Endothelial cell of umbilical vein (primary cell): ENCODE data around the gene ICAM1. TPM values are rescaled to one million over a fixed set of nuclear protein-coding genes. Genes with fewer than 3 reads are reported as not detected.

ENCODE experiments used
- BruUV-seq: library from RNA; stranded (reverse); fragments of 400-500 nt; replicated peaks from 2 replicates; lab custom pipeline; 2021; lab: Mats Ljungman, UMichigan
- CTCF ChIA-PET: fragments of 300-600, 350-600 bp; sonication (Branson Sonifier 250); formaldehyde crosslinking; loops from one replicate; lab custom pipeline; 2021; ENCODE audit warnings: antibody characterized with exemption, inconsistent platforms; lab: Charles Lee
- POLR2A ChIA-PET: fragments of 300-600, 350-600 bp; sonication (Branson Sonifier 250); formaldehyde crosslinking; loops from one replicate; lab custom pipeline; 2021; ENCODE audit warnings: antibody characterized with exemption, inconsistent platforms; lab: Charles Lee
- DNase-seq: peaks from one replicate; pipeline ENCODE4 v3.0.0-alpha.2; 2011; ENCODE audit warnings: low read depth, low spot score
- FAIRE-seq: peaks from 2 replicates; lab custom pipeline; 2011; peaks lifted over from hg19 to GRCh38; lab: Jason Lieb, UNC
- H2AFZ ChIP-seq: 2 replicates; pipeline ENCODE4 v1.6.0; 2012; ENCODE audit warnings: low read depth, low read length, control low read depth, inconsistent platforms
- H3K27ac ChIP-seq: 2 replicates; pipeline ENCODE4 v1.5.1; 2011; ENCODE audit warnings: low read depth, mild to moderate bottlenecking, control low read depth, low read length, moderate library complexity; ENCODE audit not compliant: insufficient read depth
- H3K27me3 ChIP-seq, 2 experiments: 2 replicates each; pipeline versions ENCODE4 v1.6.0 to v1.6.1; 2011; ENCODE audit warnings: low read length in 2 of 2, mixed read lengths in 1 of 2; ENCODE audit not compliant: control insufficient read depth in 2 of 2, insufficient read depth in 2 of 2
- H3K36me3 ChIP-seq, 2 experiments: 2 replicates in 1 of 2; 3 replicates in 1 of 2; pipeline ENCODE4 v1.5.1; 2011; ENCODE audit warnings: low read length in 2 of 2, mild to moderate bottlenecking in 1 of 2, moderate library complexity in 1 of 2; ENCODE audit not compliant: control insufficient read depth in 2 of 2, insufficient read depth in 2 of 2; ENCODE audit errors: extremely low read depth in 1 of 2
- H3K4me1 ChIP-seq: 3 replicates; pipeline ENCODE4 v1.5.1; 2011; ENCODE audit warnings: mild to moderate bottlenecking, low read length; ENCODE audit not compliant: control insufficient read depth, insufficient read depth; ENCODE audit errors: extremely low read depth
- H3K4me2 ChIP-seq: 2 replicates; pipeline ENCODE4 v1.6.1; 2011; ENCODE audit warnings: low read length, control low read depth, mixed read lengths; ENCODE audit not compliant: insufficient read depth
- H3K4me3 ChIP-seq, 3 experiments: fragments of 200-600 bp in 1 of 3; sonication (generic), shearing (Covaris generic) in 1 of 3; replicated peaks in 1 of 3; 2 replicates each; pipeline ENCODE4 v1.5.1; 2011 to 2016; ENCODE audit warnings: control low read depth in 3 of 3, low read length in 3 of 3, mild to moderate bottlenecking in 2 of 3, inconsistent platforms in 1 of 3, low read depth in 1 of 3, moderate library complexity in 1 of 3; ENCODE audit not compliant: insufficient read depth in 1 of 3
- H3K79me2 ChIP-seq: 2 replicates; pipeline ENCODE4 v1.6.0; 2012; ENCODE audit warnings: low read length, inconsistent platforms; ENCODE audit not compliant: control insufficient read depth, insufficient read depth
- H3K9ac ChIP-seq: replicated peaks from 2 replicates; pipeline ENCODE3; 2011; ENCODE audit warnings: low read length, control low read depth; ENCODE audit not compliant: insufficient read depth; ENCODE audit errors: extremely low read depth
- H3K9me1 ChIP-seq: replicated peaks from 3 replicates; pipeline ENCODE4 v1.6.0; 2011; ENCODE audit warnings: mild to moderate bottlenecking, low read length; ENCODE audit not compliant: control insufficient read depth, insufficient read depth; ENCODE audit errors: extremely low read depth
- H3K9me3 ChIP-seq: replicated peaks from 2 replicates; pipeline ENCODE4 v1.5.1; 2012; ENCODE audit warnings: low read length, inconsistent platforms; ENCODE audit not compliant: control insufficient read depth, insufficient read depth
- H4K20me1 ChIP-seq: replicated peaks from 2 replicates; pipeline ENCODE3; 2011; ENCODE audit warnings: mild to moderate bottlenecking, low read length; ENCODE audit not compliant: control insufficient read depth, insufficient read depth; ENCODE audit errors: extremely low read depth
- CTCF ChIP-seq, 2 donors: IDR thresholded peaks; 1 replicate in 1 of 2; 2 replicates in 1 of 2; pipeline ENCODE4 v1.5.1; 2011; ENCODE audit warnings: low read length in 2 of 2, mild to moderate bottlenecking in 2 of 2, moderate library complexity in 2 of 2, control low read depth in 1 of 2, inconsistent platforms in 1 of 2, low read depth in 1 of 2; ENCODE audit not compliant: insufficient read depth in 1 of 2; ENCODE audit errors: extremely low read depth in 1 of 2
- EZH2 ChIP-seq: IDR thresholded peaks from 2 replicates; pipeline ENCODE4 v1.6.1; 2012; ENCODE audit warnings: borderline replicate concordance, low read depth, mild to moderate bottlenecking, moderate library complexity, low read length, inconsistent platforms; ENCODE audit not compliant: severe bottlenecking
- FOS ChIP-seq: IDR thresholded peaks from 2 replicates; pipeline ENCODE4 v1.6.1; 2011; ENCODE audit warnings: mild to moderate bottlenecking, low read length, moderate library complexity, borderline replicate concordance; ENCODE audit not compliant: insufficient read depth
- GATA2 ChIP-seq: IDR thresholded peaks from 2 replicates; pipeline ENCODE4 v1.7.0; 2011; ENCODE audit warnings: low read depth, mild to moderate bottlenecking, moderate library complexity, mixed read lengths, low read length; ENCODE audit not compliant: insufficient read length, insufficient read depth
- JUN ChIP-seq: IDR thresholded peaks from 2 replicates; pipeline ENCODE4 v1.6.1; 2011; ENCODE audit warnings: borderline replicate concordance, low read depth; ENCODE audit not compliant: insufficient read length, insufficient read depth
- MYC ChIP-seq: IDR thresholded peaks from one replicate; pipeline ENCODE4 v1.6.1; 2011; ENCODE audit warnings: mild to moderate bottlenecking, low read depth, low read length
- POLR2A ChIP-seq: IDR thresholded peaks from 2 replicates; pipeline ENCODE4 v1.6.1; 2012; ENCODE audit warnings: low read depth, mild to moderate bottlenecking, control low read depth, low read length
- POLR2AphosphoS5 ChIP-seq: IDR thresholded peaks from 2 replicates; pipeline ENCODE4 v1.6.1; 2012; ENCODE audit warnings: low read depth, mild to moderate bottlenecking, control low read depth, low read length, moderate library complexity; ENCODE audit not compliant: insufficient read depth
- dilution Hi-C: fragments of 300-500 bp; cut with MboI; formaldehyde crosslinking; loops from one replicate; pipeline ENCODE4 v1.15.0; 2019; ENCODE audit warnings: low sequenced_read_pairs; ENCODE audit not compliant: extremely low pct_ligation_motif_present
- intact Hi-C: fragments of 100-400 bp; cut with micrococcal nuclease; formaldehyde crosslinking; loops from one replicate; pipeline ENCODE4 v1.10.0; 2022
- polyA plus RNA-seq, 4 experiments: library from polyadenylated mRNA; depleted of rRNA in 3 of 4; stranded (reverse) in 3 of 4; unstranded in 1 of 4; fragments of >200 nt; gene quantifications; 2 replicates each; pipeline versions ENCODE4 v1.2.1 to v1.2.3, GENCODE V29; 2011 to 2012; ENCODE audit warnings: missing spikeins in 1 of 4
- total RNA-seq: library from RNA; stranded (reverse); gene quantifications from 2 replicates; pipeline ENCODE4 v1.2.3, GENCODE V29; 2021
- TF ChIP-seq, protein P1 (sequence below): IDR thresholded peaks from 2 replicates; pipeline ENCODE4 v1.6.1; 2011; ENCODE audit not compliant: insufficient read depth, insufficient read length

The ICAM1 gene
- total and polyA plus RNA-seq, 2 donors (not counting 3 experiments of a cell fraction or from before 2014, with no cell fraction given): 20.5 to 30.4 TPM

GRCh38 chr19:10290357-10290875 is 19.5 kb downstream of the ICAM1 start:
- CTCF ChIA-PET: interaction anchor here (0.7 to 2.4 kb wide), 6 partner anchors 11 to 126 kb away, joined by 3 to 29 read pairs (median 8); partner anchors contain the start of gene ICAM1
- Histone ChIP-seq H3K9me1 (no peaks in the 10 kb centered on the region), H4K20me1 (no peaks in the 10 kb centered on the region), H3K4me2 (peak overlapping the region; percentile 43), H3K9ac (no peak overlapping the region), H3K4me1 (peaks cover 29% of the 10 kb centered on the region), H2AFZ (no peak overlapping the region), H3K36me3 (no peaks in the 10 kb centered on the region), H3K4me3 (no peak overlapping the region), H3K27me3 (peaks cover 47 to 62% of the 10 kb centered on the region in 2 experiments), H3K27ac (no peak overlapping the region), H3K79me2 (no peaks in the 10 kb centered on the region), H3K9me3 (no peaks in the 10 kb centered on the region)
- DNase-seq: no peak
- POLR2A ChIA-PET: interaction anchor here (0.7 to 2.2 kb wide), 2 partner anchors 12 to 19 kb away, joined by 6 to 15 read pairs; partner anchors contain the start of gene ICAM1
- TF ChIP-seq POLR2AphosphoS5 (no peak), FOS (no peak), JUN (no peak), CTCF (IDR thresholded peaks at IDR 0.05; ENCODE audit: extremely low read depth in 1 of 2, insufficient read depth in 1 of 2, low read depth in 1 of 2, low read length in 2 of 2) (no peak), EZH2 (no peak), MYC (no peak), GATA2 (no peak), POLR2A (no peak)
- TF ChIP-seq, protein P1, sequence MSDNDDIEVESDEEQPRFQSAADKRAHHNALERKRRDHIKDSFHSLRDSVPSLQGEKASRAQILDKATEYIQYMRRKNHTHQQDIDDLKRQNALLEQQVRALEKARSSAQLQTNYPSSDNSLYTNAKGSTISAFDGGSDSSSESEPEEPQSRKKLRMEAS: no peak
- intact Hi-C loops (loop anchor here (2.0 kb wide), 1 partner anchor 44 kb away; no protein-coding TSS in a partner anchor), dilution Hi-C loops (no loop called here)
- no peak for FAIRE-seq
- no TSS peak for BruUV-seq
